GM12801 (cell line): Measurements from ENCODE around the gene PPA1.

Experiments
- CTCF ChIP-seq: IDR thresholded peaks from one replicate; pipeline ENCODE4 v1.5.1; 2011; ENCODE audit warnings: control low read depth; ENCODE audit not compliant: insufficient read length; ENCODE audit errors: extremely low read depth

Gene PPA1

GRCh38 chr10:70166394-70166793 lies 66.8 kb downstream of the PPA1 start:
- TF ChIP-seq CTCF = no peak

DNA sequence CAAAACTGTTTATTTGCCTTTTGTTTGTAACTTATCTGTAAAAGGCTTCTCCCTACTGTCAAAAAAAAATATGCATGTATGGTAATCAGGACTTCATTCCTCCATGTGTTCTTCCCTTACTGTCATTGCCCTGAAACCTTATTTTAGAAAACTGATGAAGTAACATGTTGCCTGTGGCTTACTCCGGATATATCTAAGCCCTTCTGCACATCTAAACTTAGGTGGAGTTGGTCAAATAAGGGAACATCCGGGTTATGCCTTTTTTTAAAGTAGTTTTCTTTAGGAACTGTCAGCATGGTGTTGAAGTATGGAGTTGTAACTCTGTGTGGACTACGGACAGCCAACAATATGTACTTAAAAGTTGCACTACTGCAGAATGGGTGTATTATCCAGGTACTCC lies 69.1 kb downstream of the PPA1 start:
- TF ChIP-seq CTCF = no peak

- no peak for TF ChIP-seq CTCF
These were observed 69.8 kb downstream of the PPA1 start for GRCh38 chr10:70163448-70163847.

DNA sequence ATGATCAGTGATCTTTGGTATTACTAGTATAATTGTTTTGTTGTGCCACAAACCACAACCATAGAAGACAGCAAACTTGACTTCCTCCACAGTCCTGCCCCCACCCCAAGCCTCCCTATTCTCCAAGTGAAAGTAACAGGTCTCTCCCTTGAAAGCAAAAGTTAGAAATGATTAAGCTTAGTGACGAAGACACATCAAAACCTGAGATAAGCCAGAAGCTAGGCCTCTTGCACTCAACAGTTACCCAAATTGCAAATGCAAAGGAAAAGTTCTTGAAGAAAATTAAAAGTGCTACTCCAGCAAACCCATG lies 70.4 kb downstream of the PPA1 start:
- no peak for TF ChIP-seq CTCF

DNA sequence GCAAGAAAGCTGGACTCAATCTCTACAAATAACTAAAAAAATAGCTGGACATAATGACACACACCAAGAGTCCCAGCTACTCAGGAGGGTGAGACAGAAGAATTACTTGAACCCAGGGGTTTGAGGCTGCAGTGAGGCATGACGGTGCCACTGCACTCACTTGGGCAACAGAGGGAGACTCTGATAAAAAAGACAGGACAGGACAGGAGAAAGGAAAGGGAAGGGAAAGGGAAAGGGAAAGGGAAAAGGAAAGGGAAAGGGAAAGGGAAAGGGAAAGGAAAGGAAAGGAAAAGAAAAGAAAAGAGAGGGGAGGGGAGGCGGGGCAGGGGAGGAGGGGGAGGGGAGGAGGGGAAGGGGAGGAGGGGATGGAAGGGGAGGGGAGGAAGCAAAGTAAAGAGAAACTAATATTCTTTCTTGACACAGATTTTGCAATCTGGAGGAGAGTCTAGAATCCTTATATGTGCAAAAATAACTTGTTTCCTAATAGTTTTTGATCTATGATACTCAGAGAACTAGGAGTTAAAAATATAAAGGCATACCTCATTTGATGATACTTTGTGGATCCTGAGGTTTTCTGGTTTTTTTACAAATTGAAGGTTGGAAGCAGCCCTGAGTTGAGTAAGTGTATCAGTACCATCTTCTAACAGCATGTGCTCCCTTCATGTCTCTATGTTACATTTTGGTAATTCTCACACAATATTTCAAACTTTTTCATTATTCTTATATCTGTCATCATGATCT lies 70.9 kb downstream of the PPA1 start:
- TF ChIP-seq CTCF = no peak

DNA sequence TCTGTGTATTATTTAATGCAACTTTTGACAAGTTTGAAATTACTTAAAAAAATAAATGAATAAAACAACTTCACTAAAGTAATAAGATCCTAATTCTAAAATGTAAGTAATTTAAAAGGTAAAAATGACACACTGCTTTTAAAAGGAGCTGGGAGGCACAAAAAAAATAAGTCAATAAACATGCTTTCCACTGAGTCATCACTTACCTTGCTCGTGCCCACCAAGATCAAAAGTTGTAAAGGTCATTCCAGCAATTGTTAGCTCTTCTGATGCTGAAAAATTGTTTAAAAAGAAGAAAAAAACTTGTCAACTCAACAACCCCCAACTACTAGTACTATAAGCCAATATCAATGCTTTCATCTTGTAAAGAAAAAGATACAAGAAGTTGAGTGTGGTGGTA lies 72.4 kb downstream of the PPA1 start:
- TF ChIP-seq CTCF = no peak

DNA sequence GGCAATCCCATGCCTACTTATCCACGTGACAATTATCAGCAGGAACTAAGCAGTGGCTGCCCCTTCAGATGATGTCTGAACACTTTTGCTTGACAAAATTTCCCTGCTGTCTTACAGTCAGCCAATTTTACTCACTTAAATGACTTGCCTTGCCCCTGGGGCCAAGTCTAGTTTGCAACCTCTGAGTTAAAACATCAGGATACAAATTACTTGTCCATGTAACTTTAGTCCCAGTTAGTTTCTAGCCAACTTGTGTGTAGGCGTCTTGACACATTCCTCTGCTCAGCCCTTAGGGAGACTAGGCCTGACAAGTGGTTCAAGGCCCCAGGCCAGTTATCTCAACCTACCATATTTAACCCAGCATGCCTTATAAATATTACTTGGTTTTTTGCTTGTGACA lies 75.1 kb downstream of the PPA1 start:
- no peak for TF ChIP-seq CTCF
